ENCODE data around the gene SERPINB6.
"Not testable (repeated sequence)": the region's sequence is repeated elsewhere in the genome, so short reads cannot be mapped to it uniquely, and the experiment has no call there.

Gene SERPINB6

GRCh38 chr6:2939315-2940009 is 31.9 kb downstream of the SERPINB6 start:
- no peak for DNase-seq (ENCODE audit: low read depth in 2 of 2)

- DNase-seq (ENCODE audit: low read depth in 2 of 2), result no peak
Observed at GRCh38 chr6:2938632-2939083, 32.7 kb downstream of the SERPINB6 start.

DNA sequence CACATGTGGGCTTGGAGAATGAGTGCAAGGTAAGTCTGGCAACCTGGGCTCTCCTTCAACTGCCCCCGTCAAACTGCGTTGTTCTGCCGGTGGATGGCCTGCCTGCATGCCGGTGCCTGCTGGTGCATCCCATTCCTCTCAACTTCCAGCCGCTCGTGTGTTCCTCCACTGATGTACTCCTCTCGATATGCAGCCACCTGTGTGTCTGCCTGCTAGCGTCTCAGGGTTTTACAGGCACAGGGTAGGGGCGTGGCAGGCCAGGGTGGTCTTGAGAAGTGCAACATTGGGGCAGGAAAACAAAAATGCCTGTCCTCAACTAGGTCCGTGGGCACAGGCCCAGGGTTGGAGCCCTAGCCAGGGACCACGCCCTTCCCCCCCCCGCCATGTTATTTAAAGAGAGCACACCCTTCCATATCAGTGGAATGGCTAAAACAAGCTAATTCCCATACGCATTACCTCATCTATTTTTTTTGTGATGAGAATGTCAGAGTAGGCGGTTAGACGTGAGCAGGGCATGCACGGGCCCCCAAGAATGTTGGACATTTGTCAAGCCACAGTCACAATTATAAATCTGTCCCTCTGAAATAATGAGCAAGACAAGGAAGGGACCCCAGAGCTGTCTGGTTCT is 33.2 kb downstream of the SERPINB6 start:
- no peak for DNase-seq (ENCODE audit: low read depth in 2 of 2)

GRCh38 chr6:2937627-2938003 is 33.8 kb downstream of the SERPINB6 start:
- DNase-seq (ENCODE audit: low read depth in 2 of 2), result no peak

DNA sequence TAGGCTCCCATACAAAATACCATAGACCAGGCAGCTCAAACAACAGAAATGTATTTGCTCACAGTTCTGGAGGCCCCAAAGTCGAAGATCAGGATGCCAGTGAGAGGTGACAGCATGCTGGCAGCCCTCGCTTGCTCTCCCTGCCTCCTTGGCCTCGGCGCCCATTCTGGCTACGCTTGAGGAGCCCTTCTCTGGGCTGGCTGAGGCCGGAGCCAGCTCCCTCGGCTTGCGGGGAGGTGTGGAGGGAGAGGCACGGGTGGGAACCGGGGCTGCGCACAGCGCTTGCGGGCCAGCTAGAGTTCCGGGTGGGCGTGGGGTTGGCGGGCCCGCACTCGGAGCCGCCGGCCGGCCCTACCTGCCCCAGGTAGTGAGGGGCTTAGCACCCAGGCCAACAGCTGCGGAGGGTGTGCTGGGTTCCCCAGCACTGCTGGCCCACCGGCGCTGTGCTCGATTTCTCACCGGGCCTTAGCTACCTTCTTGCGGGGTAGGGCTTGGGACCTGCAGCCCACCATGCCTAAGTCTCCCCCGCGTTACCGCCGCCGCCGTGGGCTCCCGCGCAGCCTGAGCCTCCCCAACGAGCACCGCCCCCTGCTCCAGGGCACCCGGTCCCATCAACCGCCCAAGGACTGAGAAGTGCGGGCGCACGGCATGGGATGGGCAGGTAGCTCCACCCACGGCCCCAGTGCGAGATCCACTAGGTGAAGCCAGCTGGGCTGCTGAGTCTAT is 35.6 kb downstream of the SERPINB6 start:
- DNase-seq (ENCODE audit: low read depth in 2 of 2), result no peak

GRCh38 chr6:2934057-2934456 is 37.3 kb downstream of the SERPINB6 start:
- DNase-seq (ENCODE audit: low read depth in 2 of 2), result no peak

GRCh38 chr6:2932911-2933310 is 38.5 kb downstream of the SERPINB6 start:
- DNase-seq (ENCODE audit: low read depth in 2 of 2), result not testable (repeated sequence)

DNA sequence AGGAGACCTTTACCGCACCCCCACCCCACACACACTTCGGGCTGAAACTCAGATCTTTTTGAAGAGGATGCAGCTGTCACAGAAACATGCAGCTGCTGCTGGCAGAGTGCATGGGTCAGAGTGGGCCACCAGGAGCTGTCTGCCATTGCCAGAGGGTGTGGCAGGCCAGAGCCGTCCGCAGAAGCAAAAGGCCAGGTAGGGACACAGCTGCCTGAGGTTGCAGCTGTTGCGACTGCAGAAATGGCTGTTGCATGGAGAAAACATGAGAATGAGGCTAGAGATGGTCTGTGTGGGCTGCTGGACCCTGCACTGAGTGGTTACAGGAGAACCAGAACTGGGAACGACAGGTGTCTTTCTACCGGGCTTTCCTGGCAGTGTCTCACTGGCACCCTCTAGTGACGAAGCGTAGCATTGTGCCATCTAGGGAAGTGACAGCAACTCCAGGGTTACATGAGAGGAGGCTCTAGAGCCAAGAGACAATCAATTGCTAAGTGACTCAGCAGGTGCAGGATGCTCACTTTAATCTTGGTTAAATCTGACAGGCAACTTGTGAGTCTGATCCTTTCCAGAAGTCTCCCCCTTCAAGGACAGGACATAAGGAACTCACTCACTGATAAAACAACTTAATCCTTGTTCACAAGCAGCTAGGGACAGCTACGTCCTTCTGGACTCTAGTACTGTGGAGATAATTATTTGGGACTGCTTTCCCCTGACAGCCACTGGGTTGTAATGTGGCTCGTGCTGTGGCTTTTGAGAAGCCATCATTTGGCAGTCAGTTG is 39.2 kb downstream of the SERPINB6 start:
- peak; percentile 74 to 83 for DNase-seq (ENCODE audit: low read depth in 2 of 2)

GRCh38 chr6:2931055-2931454 is 40.3 kb downstream of the SERPINB6 start:
- DNase-seq (ENCODE audit: low read depth in 2 of 2), result no peak

DNA sequence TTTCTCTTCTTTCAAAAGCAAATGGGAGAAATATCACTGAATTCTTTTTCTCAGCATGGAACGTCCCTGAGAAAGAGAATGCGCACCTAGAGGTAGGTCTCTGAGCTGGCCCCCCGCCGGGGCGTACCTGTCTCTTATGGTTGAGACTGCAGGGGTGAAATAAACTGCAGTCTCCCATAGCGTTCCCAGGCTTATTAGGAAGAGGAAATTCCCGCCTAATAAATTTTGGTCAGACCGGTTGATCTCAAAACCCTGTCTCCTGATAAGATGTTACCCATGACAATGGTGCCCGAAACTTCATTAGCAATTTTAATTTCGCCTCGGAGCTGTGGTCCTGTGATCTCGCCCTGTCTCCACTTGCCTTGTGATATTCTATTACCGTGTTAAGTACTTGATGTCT is 43.4 kb downstream of the SERPINB6 start:
- not testable (repeated sequence) for DNase-seq (ENCODE audit: low read depth in 2 of 2)

GRCh38 chr6:2925842-2926747 is 45.3 kb downstream of the SERPINB6 start:
- DNase-seq (ENCODE audit: low read depth in 2 of 2), result not testable (repeated sequence)

- no peak for DNase-seq (ENCODE audit: low read depth in 2 of 2)
Observed at GRCh38 chr6:2921520-2922115, 49.7 kb downstream of the SERPINB6 start.

DNA sequence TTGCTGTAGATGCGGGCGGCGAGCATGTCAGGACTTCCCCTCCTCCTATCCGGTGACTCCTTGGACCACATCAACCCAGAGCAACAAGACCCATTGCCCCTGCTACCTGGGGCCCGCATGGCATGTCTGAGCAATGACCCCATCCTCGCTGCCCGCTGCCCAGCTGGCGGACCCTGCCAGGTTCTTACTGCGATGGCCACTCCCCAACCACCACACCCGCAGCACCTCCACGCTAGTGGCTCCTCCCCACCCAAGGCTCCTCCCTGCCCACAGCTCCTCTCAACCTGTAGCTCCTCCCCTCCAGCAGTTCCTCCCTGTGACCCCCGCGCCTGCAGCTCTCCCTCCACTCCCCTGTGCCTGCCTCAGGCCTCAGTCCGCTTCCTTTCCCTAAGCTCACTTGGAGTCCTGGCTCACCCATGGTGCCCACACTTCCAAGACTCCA is 50.7 kb downstream of the SERPINB6 start:
- DNase-seq (ENCODE audit: low read depth in 2 of 2), result no peak

GRCh38 chr6:2919886-2920285 is 51.5 kb downstream of the SERPINB6 start:
- DNase-seq (ENCODE audit: low read depth in 2 of 2), result no peak

DNA sequence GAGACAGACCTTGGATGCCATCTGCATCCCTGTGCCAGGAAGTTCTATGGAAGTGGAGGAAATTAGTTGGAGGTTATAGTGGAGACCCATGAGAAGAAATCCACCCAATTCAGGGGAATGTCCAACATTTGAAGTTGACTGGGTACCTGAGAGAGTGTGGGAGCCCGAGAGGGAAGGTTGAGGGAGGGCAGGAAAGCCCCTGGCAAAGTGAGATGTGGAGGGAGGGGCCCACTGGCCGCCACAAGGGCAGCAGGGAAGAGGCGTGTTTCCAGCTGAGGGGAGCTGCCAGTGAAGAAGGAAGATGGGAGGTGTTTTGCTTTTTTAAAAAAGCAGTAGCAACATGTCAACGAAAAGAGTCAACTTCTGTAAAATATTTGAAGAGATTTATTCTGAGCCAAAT is 52.0 kb downstream of the SERPINB6 start:
- DNase-seq (ENCODE audit: low read depth in 2 of 2), result no peak

- DNase-seq (ENCODE audit: low read depth in 2 of 2), result no peak
Observed at GRCh38 chr6:2918936-2919335, 52.4 kb downstream of the SERPINB6 start.

GRCh38 chr6:2917801-2918445 is 53.4 kb downstream of the SERPINB6 start:
- no peak for DNase-seq (ENCODE audit: low read depth in 2 of 2)

GRCh38 chr6:2917065-2917464 is 54.3 kb downstream of the SERPINB6 start:
- DNase-seq (ENCODE audit: low read depth in 2 of 2), result no peak

DNA sequence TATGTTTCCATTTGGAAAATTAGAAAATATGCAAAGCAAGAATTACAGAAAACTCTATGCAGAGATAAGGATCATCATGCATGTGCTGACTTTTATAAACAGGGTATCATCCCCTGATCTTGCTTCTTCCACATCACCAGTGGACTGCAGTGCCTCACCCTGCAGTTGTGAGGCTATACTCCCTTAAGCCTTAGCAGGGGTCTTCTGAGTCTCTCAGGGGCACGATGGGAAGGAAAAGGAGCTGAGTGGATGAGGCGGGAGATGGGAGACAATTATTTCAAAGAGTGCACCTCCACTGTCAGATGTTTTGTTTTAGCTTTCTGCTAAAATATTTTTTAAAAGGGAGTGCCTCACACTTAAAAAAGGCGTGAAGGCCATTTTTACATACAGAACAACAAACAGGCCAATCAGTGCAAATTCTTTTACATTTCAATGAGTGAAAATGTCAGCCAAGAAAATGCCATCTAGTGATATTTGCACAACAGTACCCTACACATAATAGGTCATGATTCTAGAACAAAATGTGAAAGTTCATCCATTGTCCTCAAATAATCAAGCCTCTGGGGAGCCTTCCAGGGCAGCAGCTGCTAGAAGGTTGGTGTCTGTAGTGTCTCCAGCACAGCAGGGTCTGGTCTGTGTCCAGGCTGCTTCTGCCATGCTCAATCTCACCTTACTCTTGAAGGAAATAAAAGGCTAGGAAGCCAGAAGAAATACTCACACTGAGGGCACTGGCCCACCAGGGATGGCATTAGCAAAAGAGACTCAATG is 55.0 kb downstream of the SERPINB6 start:
- DNase-seq (ENCODE audit: low read depth in 2 of 2), result no peak
